ENCODE results near the gene RAI1.
"Not testable (repeated sequence)": the region's sequence is repeated elsewhere in the genome, so short reads cannot be mapped to it uniquely, and the experiment has no call there.

Gene RAI1

GRCh38 chr17:17668775-17669579, 12.3 kb upstream of the RAI1 start:
- H3K27ac Mint-ChIP-seq (ENCODE audit: low read depth), result no peak overlapping the region
- peaks cover 8% of the 10 kb centered on the region for H3K4me1 Mint-ChIP-seq
- peaks cover 3% of the 10 kb centered on the region for H3K36me3 Mint-ChIP-seq (ENCODE audit: insufficient read depth)
- no peak overlapping the region for H3K4me3 Mint-ChIP-seq
- peaks cover 8% of the 10 kb centered on the region for H3K27me3 Mint-ChIP-seq
- ATAC-seq (replicated peaks; ENCODE audit: extremely low read depth, poor library complexity, severe bottlenecking) (no peak), DNase-seq (ENCODE audit: low spot score in 2 of 2) (no peak)
- H3K9me3 Mint-ChIP-seq, result no peaks in the 10 kb centered on the region

GRCh38 chr17:17669580-17670235, 11.6 kb upstream of the RAI1 start:
- Mint-ChIP-seq H3K36me3 (ENCODE audit: insufficient read depth) (peaks cover 3% of the 10 kb centered on the region), H3K4me1 (peaks cover 7% of the 10 kb centered on the region), H3K27ac (ENCODE audit: low read depth) (no peak overlapping the region), H3K27me3 (peaks cover 8% of the 10 kb centered on the region), H3K9me3 (no peaks in the 10 kb centered on the region), H3K4me3 (no peak overlapping the region)
- ATAC-seq (replicated peaks; ENCODE audit: extremely low read depth, poor library complexity, severe bottlenecking) (no peak), DNase-seq (ENCODE audit: low spot score in 2 of 2) (no peak)

GRCh38 chr17:17670701-17671305, 10.5 kb upstream of the RAI1 start:
- Mint-ChIP-seq H3K36me3 (ENCODE audit: insufficient read depth) (peaks cover 3% of the 10 kb centered on the region), H3K27me3 (peaks cover 8% of the 10 kb centered on the region), H3K4me3 (no peak overlapping the region), H3K27ac (ENCODE audit: low read depth) (no peak overlapping the region), H3K9me3 (no peaks in the 10 kb centered on the region), H3K4me1 (peaks cover 8% of the 10 kb centered on the region)
- no peak for ATAC-seq (replicated peaks; ENCODE audit: extremely low read depth, poor library complexity, severe bottlenecking)
- DNase-seq (ENCODE audit: low spot score in 2 of 2), result no peak

GRCh38 chr17:17671369-17672129, 9.7 kb upstream of the RAI1 start:
- peaks cover 6% of the 10 kb centered on the region for H3K36me3 Mint-ChIP-seq (ENCODE audit: insufficient read depth)
- DNase-seq (ENCODE audit: low spot score in 2 of 2), result no peak
- H3K27me3 Mint-ChIP-seq, result peaks cover 8% of the 10 kb centered on the region
- H3K27ac Mint-ChIP-seq (ENCODE audit: low read depth), result no peak overlapping the region
- no peak for ATAC-seq (replicated peaks; ENCODE audit: extremely low read depth, poor library complexity, severe bottlenecking)
- peaks cover 16% of the 10 kb centered on the region for H3K4me1 Mint-ChIP-seq
- H3K9me3 Mint-ChIP-seq, result no peaks in the 10 kb centered on the region
- no peak overlapping the region for H3K4me3 Mint-ChIP-seq

- Mint-ChIP-seq H3K27ac (ENCODE audit: low read depth) (no peak overlapping the region), H3K9me3 (no peaks in the 10 kb centered on the region), H3K27me3 (peaks cover 8% of the 10 kb centered on the region), H3K4me3 (no peak overlapping the region), H3K4me1 (peaks cover 22% of the 10 kb centered on the region), H3K36me3 (ENCODE audit: insufficient read depth) (peaks cover 6% of the 10 kb centered on the region)
- DNase-seq (ENCODE audit: low spot score in 2 of 2) (no peak), ATAC-seq (replicated peaks; ENCODE audit: extremely low read depth, poor library complexity, severe bottlenecking) (no peak)
These were observed 8.5 kb upstream of the RAI1 start for GRCh38 chr17:17672453-17673368.

GRCh38 chr17:17675416-17675815, 5.8 kb upstream of the RAI1 start:
- Mint-ChIP-seq H3K27ac (ENCODE audit: low read depth) (no peak overlapping the region), H3K9me3 (no peaks in the 10 kb centered on the region), H3K4me3 (no peak overlapping the region), H3K4me1 (peaks cover 22% of the 10 kb centered on the region), H3K27me3 (peaks cover 8% of the 10 kb centered on the region), H3K36me3 (ENCODE audit: insufficient read depth) (peaks cover 9% of the 10 kb centered on the region)
- no peak for ATAC-seq (replicated peaks; ENCODE audit: extremely low read depth, poor library complexity, severe bottlenecking)
- DNase-seq (ENCODE audit: low spot score in 2 of 2), result no peak

- Mint-ChIP-seq H3K4me1 (peaks cover 28% of the 10 kb centered on the region), H3K9me3 (no peaks in the 10 kb centered on the region), H3K36me3 (ENCODE audit: insufficient read depth) (peaks cover 9% of the 10 kb centered on the region), H3K27me3 (peaks cover 8% of the 10 kb centered on the region), H3K4me3 (peak overlapping the region; percentile 6), H3K27ac (ENCODE audit: low read depth) (peak overlapping the region; percentile 60)
- DNase-seq (ENCODE audit: low spot score in 2 of 2), result peak in 1 of 2 donors; percentile 23
- peak; percentile 45 for ATAC-seq (replicated peaks; ENCODE audit: extremely low read depth, poor library complexity, severe bottlenecking)
These were observed 5.2 kb upstream of the RAI1 start for GRCh38 chr17:17675925-17676534.

- Mint-ChIP-seq H3K4me1 (peaks cover 28% of the 10 kb centered on the region), H3K36me3 (ENCODE audit: insufficient read depth) (peaks cover 9% of the 10 kb centered on the region), H3K27ac (ENCODE audit: low read depth) (peak overlapping the region; percentile 60), H3K4me3 (peak overlapping the region; percentile 6), H3K9me3 (no peaks in the 10 kb centered on the region), H3K27me3 (peaks cover 8% of the 10 kb centered on the region)
- ATAC-seq (replicated peaks; ENCODE audit: extremely low read depth, poor library complexity, severe bottlenecking), result no peak
- DNase-seq (ENCODE audit: low spot score in 2 of 2), result no peak
These were observed 4.5 kb upstream of the RAI1 start for GRCh38 chr17:17676752-17677151.

- no peak overlapping the region for H3K4me3 Mint-ChIP-seq
These were observed 3.8 kb upstream of the RAI1 start for GRCh38 chr17:17677299-17678040.

GRCh38 chr17:17678063-17678699, 3.1 kb upstream of the RAI1 start:
- H3K27me3 Mint-ChIP-seq; DNase-seq (ENCODE audit: low spot score in 2 of 2); H3K9me3 Mint-ChIP-seq; ATAC-seq (replicated peaks; ENCODE audit: extremely low read depth, poor library complexity, severe bottlenecking); H3K4me3 Mint-ChIP-seq; H3K27ac Mint-ChIP-seq (ENCODE audit: low read depth): not testable (repeated sequence)
- H3K36me3 Mint-ChIP-seq (ENCODE audit: insufficient read depth), result peaks cover 17% of the 10 kb centered on the region
- peaks cover 25% of the 10 kb centered on the region for H3K4me1 Mint-ChIP-seq

More at GRCh38 chr17:17677299-17678040, 3.8 kb upstream of the RAI1 start:
- ATAC-seq (replicated peaks; ENCODE audit: extremely low read depth, poor library complexity, severe bottlenecking) (no peak), DNase-seq (ENCODE audit: low spot score in 2 of 2) (no peak)
- Mint-ChIP-seq H3K36me3 (ENCODE audit: insufficient read depth) (peaks cover 14% of the 10 kb centered on the region), H3K4me1 (peaks cover 26% of the 10 kb centered on the region), H3K27ac (ENCODE audit: low read depth) (no peak overlapping the region), H3K27me3 (peaks cover 7% of the 10 kb centered on the region), H3K9me3 (no peaks in the 10 kb centered on the region)
